22Rv1 (cell line): ENCODE results near the gene LYPD6B.

Experiments
- H3K27ac ChIP-seq: fragments of 450-650 bp; 2 replicates; pipeline ENCODE4 v1.5.1; 2017
- ZFX ChIP-seq: fragments of 450-650 bp; IDR thresholded peaks from 2 replicates; pipeline ENCODE4 v1.6.1; 2017; ENCODE audit warnings: antibody characterized with exemption, borderline replicate concordance
- TF ChIP-seq, protein P1 (sequence below): fragments of 450-650 bp; IDR thresholded peaks from 2 replicates; pipeline ENCODE4 v1.5.1; 2017; ENCODE audit warnings: mild to moderate bottlenecking

Gene LYPD6B

GRCh38 chr2:149100739-149101699, 62.5 kb downstream of the LYPD6B start:
- no peak for TF ChIP-seq ZFX
- TF ChIP-seq, protein P1, sequence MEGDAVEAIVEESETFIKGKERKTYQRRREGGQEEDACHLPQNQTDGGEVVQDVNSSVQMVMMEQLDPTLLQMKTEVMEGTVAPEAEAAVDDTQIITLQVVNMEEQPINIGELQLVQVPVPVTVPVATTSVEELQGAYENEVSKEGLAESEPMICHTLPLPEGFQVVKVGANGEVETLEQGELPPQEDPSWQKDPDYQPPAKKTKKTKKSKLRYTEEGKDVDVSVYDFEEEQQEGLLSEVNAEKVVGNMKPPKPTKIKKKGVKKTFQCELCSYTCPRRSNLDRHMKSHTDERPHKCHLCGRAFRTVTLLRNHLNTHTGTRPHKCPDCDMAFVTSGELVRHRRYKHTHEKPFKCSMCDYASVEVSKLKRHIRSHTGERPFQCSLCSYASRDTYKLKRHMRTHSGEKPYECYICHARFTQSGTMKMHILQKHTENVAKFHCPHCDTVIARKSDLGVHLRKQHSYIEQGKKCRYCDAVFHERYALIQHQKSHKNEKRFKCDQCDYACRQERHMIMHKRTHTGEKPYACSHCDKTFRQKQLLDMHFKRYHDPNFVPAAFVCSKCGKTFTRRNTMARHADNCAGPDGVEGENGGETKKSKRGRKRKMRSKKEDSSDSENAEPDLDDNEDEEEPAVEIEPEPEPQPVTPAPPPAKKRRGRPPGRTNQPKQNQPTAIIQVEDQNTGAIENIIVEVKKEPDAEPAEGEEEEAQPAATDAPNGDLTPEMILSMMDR: no peak
- H3K27ac ChIP-seq: no peak overlapping the region

DNA sequence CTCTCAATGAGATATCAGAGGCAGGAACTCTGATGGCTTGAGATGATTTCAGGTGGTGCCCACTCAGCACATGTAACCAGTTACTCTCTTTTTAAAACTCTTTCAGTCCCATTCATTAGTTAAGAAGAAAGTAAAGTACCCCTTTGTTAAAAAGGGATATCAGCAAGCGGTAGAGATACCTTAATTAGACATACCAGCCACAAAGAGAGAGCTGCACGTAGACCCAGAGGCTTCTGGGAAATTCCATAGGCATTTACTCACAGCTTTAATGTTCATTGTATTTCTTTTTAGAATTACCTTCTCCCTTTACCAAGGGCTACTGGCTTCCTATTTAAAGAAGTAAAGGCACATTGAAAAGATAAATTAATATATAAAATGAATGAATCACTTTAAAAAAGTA, 63.3 kb downstream of the LYPD6B start:
- no peak overlapping the region for H3K27ac ChIP-seq
- TF ChIP-seq ZFX: no peak
- TF ChIP-seq, protein P1: no peak

- TF ChIP-seq ZFX: no peak
- TF ChIP-seq, protein P1: no peak
- H3K27ac ChIP-seq: no peak overlapping the region
Measured at GRCh38 chr2:149103081-149103620, 64.7 kb downstream of the LYPD6B start.

- TF ChIP-seq, protein P1: no peak
- no peak for TF ChIP-seq ZFX
- H3K27ac ChIP-seq: no peak overlapping the region
Measured at GRCh38 chr2:149104221-149104620, 65.7 kb downstream of the LYPD6B start.

- H3K27ac ChIP-seq: no peak overlapping the region
- TF ChIP-seq, protein P1: no peak
- TF ChIP-seq ZFX: no peak
Measured at GRCh38 chr2:149112068-149112467, 73.6 kb downstream of the LYPD6B start.

DNA sequence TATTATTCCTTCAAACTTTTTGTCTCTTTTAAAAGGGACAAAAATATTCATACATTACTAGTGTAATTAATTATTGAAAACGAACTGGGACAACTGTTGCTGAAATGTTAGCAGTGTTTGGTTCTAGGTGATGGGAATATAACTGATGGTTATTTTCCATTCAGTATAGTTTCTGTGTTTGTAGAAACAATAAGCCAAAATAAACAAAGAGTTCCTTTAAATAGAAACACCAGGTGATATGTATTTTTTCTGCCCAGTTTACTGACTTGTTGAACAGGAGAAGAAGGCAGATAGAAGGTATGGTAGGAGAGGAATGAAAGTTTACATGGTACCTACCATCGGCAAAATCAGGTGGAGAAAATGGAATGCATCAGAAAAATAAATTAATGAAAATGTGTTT, 74.2 kb downstream of the LYPD6B start:
- no peak for TF ChIP-seq ZFX
- TF ChIP-seq, protein P1: no peak
- no peak overlapping the region for H3K27ac ChIP-seq

DNA sequence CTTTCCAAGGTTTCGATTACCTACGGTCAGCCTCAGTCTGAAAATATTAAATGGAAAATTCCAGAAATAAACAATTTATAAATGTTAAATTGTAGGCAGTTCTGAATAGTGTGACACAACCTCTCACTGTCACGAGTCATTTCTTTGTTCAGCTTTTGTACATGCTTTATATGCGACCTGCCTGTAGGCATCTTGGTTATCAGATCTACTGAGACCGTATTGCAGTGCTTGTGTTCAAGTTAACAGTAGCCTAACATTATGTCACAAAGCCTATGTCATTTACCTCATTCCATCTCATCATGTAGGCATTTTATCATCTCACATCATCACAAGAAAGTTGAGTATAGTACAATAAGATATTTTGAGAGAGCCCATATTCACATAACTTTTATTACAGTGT, 77.3 kb downstream of the LYPD6B start:
- no peak overlapping the region for H3K27ac ChIP-seq
- TF ChIP-seq ZFX: no peak
- TF ChIP-seq, protein P1: no peak
